OCI-LY1 (cell line): ENCODE results near the gene MSH3.

Experiments
- CTCF ChIP-seq: fragments of 200-600 bp; sonication (generic), shearing (Covaris generic); IDR thresholded peaks from 2 replicates; pipeline ENCODE4 v1.5.1; 2017; ENCODE audit warnings: mild to moderate bottlenecking, antibody characterized with exemption, low read length, moderate library complexity, mixed read lengths
- EZH2 ChIP-seq: fragments of 200-600 bp; sonication (generic), shearing (Covaris generic); IDR thresholded peaks from 2 replicates; pipeline ENCODE4 v1.8.0; 2017; ENCODE audit warnings: borderline replicate concordance, mixed run types, mild to moderate bottlenecking, antibody characterized with exemption, low read length, moderate library complexity, mixed read lengths

- TF ChIP-seq CTCF: no peak
- TF ChIP-seq EZH2: no peak
Observed at GRCh38 chr5:80790698-80791097, 136.2 kb downstream of the MSH3 start.
